Common myeloid progenitor, CD34-positive (primary cell): ENCODE results near the gene ADCYAP1R1.

Experiments
- CTCF ChIA-PET: fragments of 350-600 bp; sonication (Branson Sonifier 250); formaldehyde crosslinking; loops from one replicate; lab custom pipeline; 2021; ENCODE audit warnings: antibody characterized with exemption; lab: Charles Lee
- POLR2A ChIA-PET: fragments of 350-600 bp; sonication (Branson Sonifier 250); formaldehyde crosslinking; loops from one replicate; lab custom pipeline; 2021; ENCODE audit warnings: antibody characterized with exemption; lab: Charles Lee
- DNase-seq, 3 donors: peaks; one replicate each; pipeline versions ENCODE4 v3.0.0 to v3.0.0-alpha.2; 2013
- H3K27ac ChIP-seq, 2 experiments: 1 replicate in 1 of 2; 2 replicates in 1 of 2; pipeline ENCODE4 v1.7.0; 2013; ENCODE audit warnings: inconsistent platforms in 2 of 2, low read length in 2 of 2, mild to moderate bottlenecking in 2 of 2, low read depth in 1 of 2, moderate library complexity in 1 of 2; ENCODE audit not compliant: severe bottlenecking in 2 of 2, insufficient read depth in 1 of 2, poor library complexity in 1 of 2
- H3K27me3 ChIP-seq, 5 experiments: replicated peaks in 2 of 5; 1 replicate in 3 of 5; 2 replicates in 2 of 5; pipeline versions ENCODE4 v1.6.1 to v1.7.0; 2013; ENCODE audit warnings: low read length in 4 of 5, mild to moderate bottlenecking in 2 of 5, moderate library complexity in 2 of 5, inconsistent platforms in 1 of 5; ENCODE audit not compliant: insufficient read depth in 5 of 5, control insufficient read depth in 4 of 5
- H3K36me3 ChIP-seq, 4 experiments: 1 replicate in 2 of 4; 2 replicates in 2 of 4; pipeline versions ENCODE4 v1.6.1 to v1.7.0; 2013; ENCODE audit warnings: low read length in 3 of 4, control low read depth in 1 of 4, mild to moderate bottlenecking in 1 of 4; ENCODE audit not compliant: control insufficient read depth in 4 of 4, insufficient read depth in 4 of 4
- H3K4me1 ChIP-seq, 4 experiments: 1 replicate in 3 of 4; 2 replicates in 1 of 4; pipeline versions ENCODE4 v1.6.1 to v1.7.1; 2013; ENCODE audit warnings: low read length in 3 of 4, mild to moderate bottlenecking in 3 of 4, control low read depth in 1 of 4, inconsistent platforms in 1 of 4, moderate library complexity in 1 of 4; ENCODE audit not compliant: control insufficient read depth in 4 of 4, insufficient read depth in 4 of 4; ENCODE audit errors: control extremely low read depth in 1 of 4
- H3K4me3 ChIP-seq, 7 experiments: 1 replicate in 4 of 7; 2 replicates in 3 of 7; pipeline versions ENCODE4 v1.5.1 to v1.7.0; 2013; ENCODE audit warnings: mild to moderate bottlenecking in 7 of 7, low read length in 6 of 7, moderate library complexity in 6 of 7, inconsistent platforms in 2 of 7, low read depth in 2 of 7, control low read depth in 1 of 7; ENCODE audit not compliant: insufficient read depth in 4 of 7, control insufficient read depth in 1 of 7; ENCODE audit errors: extremely low read depth in 1 of 7
- H3K9me3 ChIP-seq, 5 experiments: 1 replicate in 4 of 5; 2 replicates in 1 of 5; pipeline versions ENCODE4 v1.6.1 to v1.7.1; 2013; ENCODE audit warnings: low read length in 4 of 5, mild to moderate bottlenecking in 2 of 5, inconsistent platforms in 1 of 5, low read depth in 1 of 5, moderate library complexity in 1 of 5; ENCODE audit not compliant: control insufficient read depth in 4 of 5, insufficient read depth in 2 of 5; ENCODE audit errors: control extremely low read depth in 1 of 5
- WGBS: methylation state at CpG from one replicate; pipeline ENCODE4 v1.1.5; 2013; ENCODE audit not compliant: insufficient coverage; 5-methylcytosine and 5-hydroxymethylcytosine counted together

The ADCYAP1R1 gene

DNA sequence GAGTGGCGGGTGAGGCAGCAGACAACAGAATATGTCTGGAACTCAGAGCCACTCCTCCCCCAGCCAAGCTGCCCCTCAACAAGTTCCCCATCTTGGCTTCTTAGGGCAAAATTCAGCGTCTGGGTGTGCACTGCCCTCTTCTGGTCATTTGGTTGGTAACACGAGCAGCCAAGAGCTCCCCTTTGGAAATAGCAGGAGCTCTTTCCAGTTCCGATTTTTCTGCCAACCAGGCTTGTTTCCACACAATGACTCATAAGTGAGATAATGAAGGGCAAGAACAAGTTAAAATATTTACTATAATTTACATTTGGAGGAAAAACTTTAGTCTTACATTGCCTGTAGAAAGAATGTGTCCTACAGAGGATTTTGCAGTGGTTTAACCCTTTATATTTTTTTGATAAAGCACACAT is 70.5 kb downstream of the ADCYAP1R1 start:
- Histone ChIP-seq H3K27ac (no peak overlapping the region), H3K4me1 (no peaks in the 10 kb centered on the region), H3K36me3 (no peaks in the 10 kb centered on the region), H3K4me3 (no peak overlapping the region), H3K27me3 (peaks cover 0 to 6% (median 0%) of the 10 kb centered on the region in 5 experiments), H3K9me3 (no peaks in the 10 kb centered on the region)
- CTCF ChIA-PET: interaction anchor here (0.6 to 12.9 kb wide), 20 partner anchors 10 to 332 kb away, joined by 3 to 210 read pairs (median 5); no protein-coding TSS in a partner anchor
- DNase-seq: peak; percentile 82 to 90 (median 84)
- POLR2A ChIA-PET: interaction anchor here (0.6 kb wide), 1 partner anchor 126 kb away, joined by 3 read pairs; no protein-coding TSS in a partner anchor
- 6% methylated on average over 2 of the region's 4 CpGs for WGBS

DNA sequence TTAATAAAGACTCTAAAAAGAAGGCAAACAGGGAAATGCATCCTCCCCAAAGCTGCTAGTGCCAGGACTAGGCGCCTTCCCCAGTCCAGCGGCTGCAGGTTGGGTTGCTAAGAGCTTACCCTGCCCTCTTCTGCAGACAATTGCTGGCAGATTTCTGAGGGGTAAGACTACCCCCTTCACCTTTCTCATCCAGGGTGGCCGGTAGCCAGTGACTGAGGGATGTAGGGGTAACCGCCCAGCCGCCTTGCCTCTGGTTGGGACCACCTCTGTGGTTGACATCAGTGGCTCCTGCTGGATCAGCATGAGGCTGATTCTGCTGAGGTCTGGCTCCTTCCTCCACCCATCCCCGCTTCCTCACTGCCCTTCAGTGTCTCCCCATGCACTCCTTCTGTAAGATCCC is 71.2 kb downstream of the ADCYAP1R1 start:
- POLR2A ChIA-PET: interaction anchor here (0.6 kb wide), 1 partner anchor 127 kb away, joined by 3 read pairs; no protein-coding TSS in a partner anchor
- Histone ChIP-seq H3K27me3 (peaks cover 0 to 6% (median 0%) of the 10 kb centered on the region in 5 experiments), H3K9me3 (no peaks in the 10 kb centered on the region), H3K4me1 (no peaks in the 10 kb centered on the region), H3K36me3 (no peaks in the 10 kb centered on the region), H3K27ac (no peak overlapping the region), H3K4me3 (no peak overlapping the region)
- DNase-seq: no peak
- 95% methylated on average over 4 of the region's 6 CpGs for WGBS
- CTCF ChIA-PET: interaction anchor here (0.6 to 12.9 kb wide), 15 partner anchors 10 to 327 kb away, joined by 3 to 210 read pairs (median 10); no protein-coding TSS in a partner anchor

DNA sequence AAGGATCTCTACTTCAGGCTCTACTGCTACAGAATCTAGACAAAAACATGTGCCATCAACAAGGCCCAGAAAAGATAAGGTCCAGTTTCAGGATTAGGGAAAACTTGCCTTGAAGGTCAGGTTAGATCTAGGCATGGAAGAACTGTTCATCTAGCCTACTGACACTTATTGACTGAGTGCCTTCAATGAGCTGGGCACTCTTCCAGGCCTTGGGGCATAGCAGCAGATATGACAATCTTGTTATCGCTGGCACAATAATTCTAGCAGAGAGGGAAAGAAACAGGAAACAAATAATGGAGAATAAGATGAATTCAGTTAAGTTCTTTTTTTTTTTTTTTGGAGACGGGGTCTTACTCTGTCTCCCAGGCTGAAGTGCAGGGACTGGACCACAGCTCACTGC is 71.6 kb downstream of the ADCYAP1R1 start:
- no peaks in the 10 kb centered on the region for H3K9me3 ChIP-seq
- WGBS: no CpG with 5 or more reads among the region's 2 CpGs
- H3K27ac ChIP-seq: no peak overlapping the region
- H3K4me3 ChIP-seq: no peak overlapping the region
- ChIA-PET POLR2A (interaction anchor here (0.6 kb wide), 1 partner anchor 18 kb away, joined by 3 read pairs; no protein-coding TSS in a partner anchor), CTCF (interaction anchor here (1.5 to 12.9 kb wide), 6 partner anchors 11 to 325 kb away, joined by 3 to 210 read pairs (median 13); no protein-coding TSS in a partner anchor)
- H3K36me3 ChIP-seq: no peaks in the 10 kb centered on the region
- no peaks in the 10 kb centered on the region for H3K4me1 ChIP-seq
- peaks cover 0 to 6% (median 0%) of the 10 kb centered on the region in 5 experiments for H3K27me3 ChIP-seq
- no peak for DNase-seq

DNA sequence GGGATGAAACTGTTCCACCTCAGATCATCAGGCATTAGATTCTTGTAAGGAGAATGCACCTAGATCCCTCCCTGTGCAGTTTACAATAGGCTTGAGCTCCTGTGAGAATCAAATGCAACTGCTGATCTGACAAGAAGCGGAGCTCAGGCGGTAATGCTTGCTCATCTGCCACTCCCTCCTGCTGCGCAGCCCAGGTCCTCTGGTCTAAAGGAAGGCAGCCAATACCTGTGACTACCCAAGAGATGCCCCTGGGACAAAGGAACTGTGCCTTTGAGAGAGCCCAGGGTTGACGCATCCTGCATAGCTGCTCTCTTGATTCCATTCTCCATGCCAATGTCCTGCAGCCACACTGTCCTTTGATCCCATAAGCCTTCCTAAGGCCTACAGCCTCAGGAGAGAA is 73.1 kb downstream of the ADCYAP1R1 start:
- ChIA-PET CTCF (interaction anchor here (1.0 to 12.9 kb wide), 5 partner anchors 9 to 329 kb away, joined by 3 to 210 read pairs (median 6); no protein-coding TSS in a partner anchor), POLR2A (no interaction called here)
- 98% methylated on average over 4 of the region's 4 CpGs for WGBS
- Histone ChIP-seq H3K27ac (no peak overlapping the region), H3K36me3 (no peaks in the 10 kb centered on the region), H3K4me3 (no peak overlapping the region), H3K9me3 (no peaks in the 10 kb centered on the region), H3K27me3 (peaks cover 0 to 6% (median 0%) of the 10 kb centered on the region in 5 experiments), H3K4me1 (no peaks in the 10 kb centered on the region)
- no peak for DNase-seq

DNA sequence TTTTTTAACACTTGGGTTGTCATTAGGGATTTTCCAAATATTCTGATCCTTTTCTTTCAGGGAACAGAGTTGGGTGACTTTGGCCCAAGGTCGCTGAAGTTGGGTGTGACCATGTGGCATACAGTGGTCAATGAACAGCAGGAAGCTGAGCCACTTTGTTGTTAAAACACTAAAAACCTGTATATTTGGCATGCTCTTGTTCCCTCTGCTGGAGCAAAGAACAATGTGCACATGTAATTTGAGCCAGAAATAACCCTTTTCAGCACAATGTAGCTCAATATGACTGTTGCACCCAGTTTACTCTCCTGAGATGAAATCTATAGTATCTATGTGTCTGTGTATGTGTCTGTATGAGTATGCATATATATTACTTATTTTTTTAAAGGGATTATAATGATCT is 74.9 kb downstream of the ADCYAP1R1 start:
- no peaks in the 10 kb centered on the region for H3K9me3 ChIP-seq
- no peaks in the 10 kb centered on the region for H3K36me3 ChIP-seq
- 100% methylated on average over 1 of the region's 1 CpG for WGBS
- ChIA-PET CTCF (interaction anchor here (9.1 to 12.9 kb wide), 2 partner anchors 8 to 141 kb away, joined by 69 to 210 read pairs; no protein-coding TSS in a partner anchor), POLR2A (no interaction called here)
- no peaks in the 10 kb centered on the region for H3K4me1 ChIP-seq
- DNase-seq: peak in 1 of 3 donors; percentile 2
- H3K27me3 ChIP-seq: peaks cover 0 to 6% (median 0%) of the 10 kb centered on the region in 5 experiments
- no peak overlapping the region for H3K27ac ChIP-seq
- no peak overlapping the region for H3K4me3 ChIP-seq

DNA sequence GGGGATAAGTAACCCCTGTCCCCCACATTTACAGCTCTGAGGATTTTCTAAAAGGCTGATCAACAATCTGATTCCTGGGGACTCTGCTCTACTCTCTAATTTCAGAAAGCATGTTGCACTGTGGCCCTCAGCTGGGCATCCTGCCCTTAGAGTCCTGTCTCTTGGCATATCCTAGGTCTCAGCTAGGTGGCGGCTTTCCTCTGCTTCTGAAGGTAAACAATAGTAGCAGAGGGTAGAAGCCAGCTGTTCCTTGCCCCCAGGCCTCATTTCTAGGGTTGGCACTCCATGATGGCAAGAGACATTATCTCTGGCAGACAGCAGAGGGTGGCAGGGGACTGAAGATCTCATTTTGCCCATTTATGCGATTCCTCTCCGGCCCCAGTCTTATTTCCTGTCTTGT is 77.0 kb downstream of the ADCYAP1R1 start:
- H3K9me3 ChIP-seq: no peaks in the 10 kb centered on the region
- H3K27ac ChIP-seq: no peak overlapping the region
- no peaks in the 10 kb centered on the region for H3K4me1 ChIP-seq
- no peaks in the 10 kb centered on the region for H3K36me3 ChIP-seq
- 89% methylated on average over 3 of the region's 3 CpGs for WGBS
- ChIA-PET POLR2A (no interaction called here), CTCF (interaction anchor here (0.6 to 12.9 kb wide), 8 partner anchors 9 to 507 kb away, joined by 3 to 210 read pairs (median 3); no protein-coding TSS in a partner anchor)
- H3K4me3 ChIP-seq: no peak overlapping the region
- peaks cover 0 to 6% (median 0%) of the 10 kb centered on the region in 5 experiments for H3K27me3 ChIP-seq
- DNase-seq: no peak

DNA sequence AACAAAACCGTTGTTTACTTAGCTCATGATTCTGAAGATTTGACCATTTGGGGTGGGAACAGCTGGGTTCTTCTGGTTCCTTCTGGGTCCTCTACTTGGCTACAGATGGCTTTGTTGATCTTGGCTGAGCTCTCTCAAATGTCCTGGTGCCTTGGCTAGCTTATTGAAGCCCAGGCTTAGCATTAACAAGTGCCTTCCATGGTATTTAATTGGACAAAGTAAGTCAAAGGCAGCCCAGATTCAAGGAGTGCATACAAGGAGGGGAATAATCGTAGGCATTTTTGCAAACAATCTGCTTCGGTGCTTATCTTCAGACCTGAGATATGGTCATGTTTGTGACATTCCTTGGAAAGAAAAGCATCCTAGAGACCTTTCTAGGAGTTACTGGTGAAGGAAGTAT is 81.4 kb downstream of the ADCYAP1R1 start:
- Histone ChIP-seq H3K27ac (no peak overlapping the region), H3K4me3 (no peak overlapping the region), H3K4me1 (no peaks in the 10 kb centered on the region), H3K36me3 (no peaks in the 10 kb centered on the region), H3K27me3 (peaks cover 0 to 2% (median 0%) of the 10 kb centered on the region in 5 experiments), H3K9me3 (no peaks in the 10 kb centered on the region)
- CTCF ChIA-PET: interaction anchor here (0.6 to 7.0 kb wide), 10 partner anchors 11 to 599 kb away, joined by 3 to 69 read pairs (median 4); no protein-coding TSS in a partner anchor
- POLR2A ChIA-PET: no interaction called here
- no peak for DNase-seq
- WGBS: 100% methylated on average over 1 of the region's 3 CpGs
